ENCODE data around the gene TNS3. TPM values are rescaled to one million over a fixed set of nuclear protein-coding genes. Genes with fewer than 3 reads are reported as not detected.

The TNS3 gene
- polyA plus RNA-seq, 3 donors: 92.4 to 94.7 (median 93.7) TPM

DNA sequence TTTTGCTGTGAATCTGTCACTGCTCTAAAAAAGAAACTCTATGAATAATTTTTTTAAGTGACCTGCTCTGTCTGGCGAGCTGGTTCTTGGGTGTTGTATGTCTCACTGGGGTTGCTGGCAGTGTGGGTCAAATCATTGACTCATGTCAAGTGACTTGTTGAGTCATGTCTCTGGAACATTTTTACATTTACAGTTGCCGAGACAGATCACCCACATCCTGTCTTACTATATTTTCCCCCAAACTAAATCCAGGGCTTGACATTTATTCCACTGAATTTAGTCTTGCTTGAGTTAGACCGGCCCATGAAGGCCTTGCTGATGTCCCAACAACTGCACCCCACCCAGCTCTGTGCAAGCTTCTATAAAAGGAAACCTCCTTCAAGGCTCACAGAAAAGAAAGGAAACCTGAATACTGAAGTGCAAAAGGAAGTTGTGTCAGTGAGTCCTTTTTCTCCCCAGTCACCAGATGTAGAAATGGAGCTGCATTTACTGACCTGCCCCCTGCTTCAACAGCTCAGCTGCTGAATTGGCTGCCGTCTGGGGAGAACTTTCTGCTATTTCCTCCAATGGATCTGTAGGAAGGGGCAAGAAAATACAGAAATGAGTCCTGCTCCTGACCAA, 290.3 kb downstream of the TNS3 start:
- no peak for DNase-seq

GRCh38 chr7:47290867-47291266, 291.0 kb downstream of the TNS3 start:
- DNase-seq: no peak

DNA sequence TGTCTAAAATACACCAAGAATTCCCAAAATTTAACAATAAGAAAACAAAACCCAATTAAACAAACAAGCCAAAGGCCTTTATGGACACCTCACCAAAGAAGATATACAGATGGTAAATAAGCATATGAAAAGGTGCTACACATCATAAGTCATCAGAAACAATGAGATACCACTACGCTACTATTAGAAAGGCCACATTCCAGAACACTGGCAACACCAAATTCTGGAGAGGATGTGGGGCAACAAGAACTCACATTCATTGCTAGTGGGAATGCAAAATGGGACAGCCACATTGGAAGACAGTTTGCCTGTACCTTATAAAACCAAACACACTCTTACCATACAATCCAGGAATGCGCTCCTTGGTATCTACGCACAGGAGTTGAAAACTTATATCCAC, 291.4 kb downstream of the TNS3 start:
- no peak for DNase-seq

GRCh38 chr7:47288060-47288459, 293.9 kb downstream of the TNS3 start:
- no peak for DNase-seq

GRCh38 chr7:47285860-47286491, 295.9 kb downstream of the TNS3 start:
- no peak for DNase-seq

GRCh38 chr7:47284691-47285635, 296.9 kb downstream of the TNS3 start:
- no peak for DNase-seq

DNA sequence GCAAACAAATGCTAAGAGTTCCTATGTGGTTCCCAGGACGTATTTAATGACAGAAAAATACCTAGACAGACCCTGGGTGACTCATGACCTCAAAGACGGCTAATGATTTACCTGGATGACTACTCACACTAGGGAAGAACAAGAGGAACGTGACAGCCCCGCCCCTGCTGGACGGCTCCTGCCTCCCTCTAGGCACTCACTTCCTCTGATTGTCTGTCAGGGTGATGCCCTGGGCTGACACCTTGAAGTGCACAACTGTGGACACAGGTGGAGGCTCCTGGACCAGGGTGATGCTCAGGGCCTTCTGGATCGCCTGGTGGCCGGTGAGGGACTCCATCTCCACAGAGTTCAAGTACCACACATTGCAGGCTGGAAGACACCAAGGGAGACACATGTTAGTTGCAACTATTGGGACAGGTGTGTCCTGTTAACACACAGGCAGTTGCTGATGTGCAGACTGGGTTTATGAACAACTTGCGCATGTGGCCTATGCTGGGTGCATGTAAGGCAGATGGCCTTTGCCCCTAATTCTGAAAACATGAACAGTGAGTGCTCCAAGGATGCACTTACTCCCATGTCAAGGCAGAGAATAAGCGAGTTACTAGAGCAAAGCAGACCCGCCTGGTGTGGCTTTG, 298.3 kb downstream of the TNS3 start:
- peak; percentile 34 for DNase-seq

GRCh38 chr7:47282790-47283496, 299.0 kb downstream of the TNS3 start:
- DNase-seq: no peak

DNA sequence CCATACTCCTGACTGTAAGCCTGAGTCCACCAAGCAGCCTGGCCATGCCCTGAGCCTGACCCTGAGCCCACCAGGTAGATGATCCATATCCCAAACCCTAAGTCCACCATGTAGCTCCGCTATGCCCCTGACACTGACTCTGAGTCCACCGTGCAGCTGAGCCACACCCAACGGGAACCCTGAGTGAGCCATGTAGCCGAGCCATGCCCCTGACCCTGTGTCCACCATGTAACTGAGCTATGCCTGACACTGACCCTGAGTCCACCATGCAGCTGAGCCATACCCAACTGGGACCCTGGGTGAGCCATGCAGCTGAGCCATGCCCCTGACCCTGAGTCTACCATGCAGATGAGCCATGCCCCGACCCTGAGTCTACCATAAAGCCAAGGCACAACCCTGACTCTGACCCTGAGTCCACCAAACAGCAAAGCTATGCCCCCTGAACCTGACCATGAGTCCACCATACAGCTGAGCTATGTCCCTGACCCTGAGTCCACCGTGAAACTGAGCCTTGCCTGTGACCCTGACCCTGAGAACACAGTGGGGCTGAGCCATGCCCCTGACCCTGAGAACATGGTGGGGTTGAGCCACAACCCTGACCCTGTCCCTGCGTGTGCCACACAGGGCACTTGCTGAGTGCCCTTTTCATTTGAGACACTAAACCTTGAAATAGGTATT, 299.8 kb downstream of the TNS3 start:
- DNase-seq: no peak

GRCh38 chr7:47281161-47281560, 300.8 kb downstream of the TNS3 start:
- DNase-seq: no peak

DNA sequence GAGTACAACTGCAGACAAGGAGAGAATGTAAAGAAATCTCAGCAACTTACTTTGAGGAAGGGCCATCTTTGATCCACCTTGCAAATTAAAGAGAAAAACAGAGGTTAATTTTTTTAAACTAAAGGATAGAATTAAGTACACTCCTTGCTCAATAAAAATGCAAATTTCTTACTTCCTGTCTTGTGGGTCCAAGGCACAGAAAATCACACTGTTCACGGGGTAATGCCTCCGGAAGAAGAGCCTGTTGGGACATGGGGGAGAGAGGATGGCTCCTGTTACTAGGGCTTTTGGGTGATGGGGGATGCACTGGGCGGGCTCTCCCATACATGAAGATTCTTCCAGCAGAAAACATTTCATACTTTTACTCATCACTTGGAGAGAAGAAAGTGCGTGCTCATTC, 301.8 kb downstream of the TNS3 start:
- no peak for DNase-seq

DNA sequence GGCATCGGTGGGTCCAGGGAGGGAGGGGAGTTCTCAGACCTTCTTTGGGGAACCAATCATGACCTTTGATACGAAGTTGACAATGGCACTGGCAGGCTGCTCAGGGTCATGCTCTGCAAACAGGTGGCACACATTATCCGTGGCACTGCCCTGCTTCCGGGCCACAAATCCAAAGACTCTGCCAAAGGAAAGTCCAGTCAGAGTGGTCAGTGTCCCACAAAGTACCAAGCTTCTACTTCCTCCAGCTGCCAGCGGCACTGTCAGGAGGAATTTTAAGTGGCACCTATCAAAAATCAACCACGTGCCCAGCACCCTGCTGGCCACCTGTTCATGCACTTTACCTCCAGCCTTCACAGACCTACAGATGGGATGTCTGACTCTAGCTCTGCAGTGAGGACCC, 303.9 kb downstream of the TNS3 start:
- DNase-seq: no peak

DNA sequence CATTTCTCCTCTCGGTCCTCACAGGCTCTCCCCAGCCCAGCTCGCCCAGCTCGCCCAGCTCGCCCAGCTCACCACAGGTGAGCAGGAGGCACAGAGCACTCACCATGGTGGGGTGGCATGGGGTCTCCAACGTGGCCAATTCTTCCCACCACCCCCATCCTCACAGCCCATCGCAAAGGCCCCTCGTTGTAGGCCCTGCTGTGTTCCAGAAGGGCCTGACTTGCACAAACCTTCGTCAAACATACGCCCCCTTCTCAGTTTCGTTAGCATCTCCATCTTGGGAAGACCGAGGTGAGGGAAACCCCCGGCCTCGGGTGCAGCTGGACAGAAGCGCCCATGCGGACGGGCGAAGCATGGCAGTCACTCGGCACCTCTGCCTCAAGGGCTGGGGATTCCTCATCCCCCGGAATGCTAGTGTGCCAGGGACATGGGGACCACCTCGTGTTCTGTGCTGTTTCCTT, 304.6 kb downstream of the TNS3 start:
- DNase-seq: no peak

- no peak for DNase-seq
Observed at GRCh38 chr7:47273974-47274766, 307.7 kb downstream of the TNS3 start.

- DNase-seq: no peak
Observed at GRCh38 chr7:47273088-47273487, 308.8 kb downstream of the TNS3 start.

DNA sequence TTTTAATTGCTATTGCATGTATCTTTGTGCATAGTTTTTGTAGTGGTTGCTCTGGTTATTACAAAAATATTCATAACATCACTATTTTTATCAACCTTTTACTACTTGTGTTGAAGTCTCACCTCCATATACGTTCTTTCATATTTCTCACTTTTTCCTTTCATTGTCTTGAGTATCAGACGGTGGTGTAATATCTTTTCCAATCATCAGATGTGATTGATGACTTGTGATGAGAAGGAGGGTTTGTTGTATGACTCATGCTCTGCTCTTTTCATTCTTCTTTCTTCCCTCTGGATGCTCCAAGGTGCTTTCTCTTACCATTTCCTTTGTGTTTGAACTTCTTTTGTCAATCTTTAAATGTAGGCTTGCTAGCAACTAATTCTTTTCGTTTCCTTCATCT, 310.2 kb downstream of the TNS3 start:
- no peak for DNase-seq

GRCh38 chr7:47268851-47269836, 312.8 kb downstream of the TNS3 start:
- DNase-seq: no peak

- DNase-seq: no peak
Observed at GRCh38 chr7:47267346-47267745, 314.6 kb downstream of the TNS3 start.

DNA sequence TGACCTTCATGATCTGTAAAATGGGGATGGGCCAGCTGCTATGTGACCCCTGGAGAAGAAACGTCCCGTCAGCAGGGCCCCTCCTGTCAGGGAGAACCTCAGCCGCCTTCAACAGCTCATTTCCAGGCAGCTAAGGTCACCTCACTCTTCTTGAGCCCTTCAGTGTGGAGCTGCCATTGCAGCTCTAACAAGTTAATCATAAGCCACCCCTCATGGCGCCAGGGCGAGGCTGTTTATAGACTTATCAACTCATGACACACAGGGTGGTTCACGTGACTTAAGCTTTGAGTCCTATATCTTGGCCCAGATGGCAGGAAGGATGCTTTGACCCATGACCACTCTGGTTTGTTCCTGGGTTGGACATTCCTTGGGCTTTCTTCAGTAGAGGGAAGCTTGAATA, 315.1 kb downstream of the TNS3 start:
- no peak for DNase-seq

Data from renal pelvis (tissue), 4 donors.